ENCODE measurements around the gene MPO.
A peak's percentile ranks its signal among the peaks of the same experiment; 100 is the strongest.

Gene MPO

DNA sequence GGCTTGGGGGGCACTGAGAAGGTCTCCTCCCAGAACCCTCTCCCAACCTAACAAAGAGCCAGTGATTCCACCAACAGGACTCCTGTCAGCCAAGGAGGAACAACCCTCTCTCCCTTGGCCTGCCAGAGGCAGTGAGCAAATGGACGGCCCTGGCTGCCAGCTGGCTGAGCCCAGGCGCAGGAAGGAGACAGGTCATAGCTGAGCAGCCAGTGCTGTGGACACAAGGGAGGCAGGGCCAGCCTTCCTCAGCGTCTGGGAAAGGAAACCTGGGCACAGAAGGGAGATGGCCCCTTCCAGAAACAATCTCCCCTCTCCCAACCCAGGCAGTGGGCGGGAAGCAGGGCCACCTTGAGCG, 2.1 kb downstream of the MPO start:
- no peak for DNase-seq

DNA sequence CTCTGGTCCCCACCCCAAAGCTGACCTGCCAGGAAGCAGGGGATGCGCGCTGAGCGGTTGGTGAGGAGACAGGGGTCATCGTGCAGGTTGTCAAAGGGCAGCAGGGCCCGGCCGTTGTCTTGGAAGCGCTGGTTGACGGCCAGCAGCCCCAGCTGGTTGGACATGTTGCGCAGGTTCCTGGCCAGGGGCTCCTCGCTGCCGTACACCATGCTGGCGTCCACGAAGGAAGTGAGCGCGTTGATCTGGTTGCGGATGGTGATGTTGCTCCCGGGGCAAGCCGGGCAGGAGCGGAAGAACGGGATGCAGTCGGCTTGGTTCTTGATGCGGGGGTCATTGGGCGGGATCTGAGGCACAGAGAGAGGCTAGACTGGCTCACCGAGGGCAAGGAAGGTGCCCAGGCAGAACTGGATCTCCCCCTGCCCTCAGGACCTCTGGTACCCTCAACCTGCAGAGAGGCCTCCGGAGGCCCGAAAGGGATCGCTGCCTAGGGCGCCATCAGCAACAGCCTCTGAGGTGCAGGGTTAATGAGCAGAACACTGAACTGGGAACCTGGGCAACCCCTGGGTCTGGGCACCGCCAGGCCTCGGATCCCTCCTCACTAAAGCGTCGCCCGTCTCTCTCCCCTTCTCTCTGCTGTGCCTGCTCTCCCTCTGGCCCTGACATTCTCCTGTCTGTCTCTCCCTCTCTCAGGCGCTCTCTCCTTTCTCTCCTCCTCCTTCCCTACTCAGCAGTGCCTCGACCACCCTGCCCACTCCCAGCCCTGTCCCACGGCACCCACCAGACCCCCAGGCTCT, 2.7 kb downstream of the MPO start:
- no peak for DNase-seq

DNA sequence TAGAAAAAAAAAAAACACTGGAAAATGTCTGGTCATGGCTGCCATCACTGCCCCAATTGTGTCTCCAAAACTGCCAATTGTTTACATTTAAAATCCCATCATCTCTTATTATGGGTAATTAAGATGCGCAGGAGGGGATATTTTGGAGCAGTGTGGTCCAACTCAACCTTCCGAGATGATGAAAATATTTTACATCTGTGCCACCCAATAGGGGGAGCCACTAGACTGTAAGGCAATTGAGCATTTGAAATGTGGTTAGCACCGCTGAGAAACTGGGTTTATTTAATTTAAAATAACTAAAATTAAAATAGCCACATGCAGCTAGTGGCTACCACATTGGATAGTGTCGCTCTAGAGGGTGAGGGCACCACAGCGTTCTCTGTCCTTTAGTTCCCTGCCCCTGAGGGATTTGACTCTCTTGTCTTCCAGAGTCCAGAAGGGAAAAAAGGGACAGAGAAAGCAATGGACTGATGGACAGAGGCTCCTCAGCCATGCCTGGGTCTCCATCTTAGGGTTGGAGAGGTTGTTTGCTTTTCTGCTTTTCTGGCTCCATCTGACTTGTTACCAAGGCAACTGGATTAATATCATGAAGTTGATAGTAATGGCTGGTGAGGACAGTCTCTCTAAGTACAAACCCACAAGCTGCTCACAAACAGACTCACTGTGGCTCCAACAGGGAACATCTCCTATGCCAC, 3.5 kb downstream of the MPO start:
- peak; percentile 46 for DNase-seq

DNA sequence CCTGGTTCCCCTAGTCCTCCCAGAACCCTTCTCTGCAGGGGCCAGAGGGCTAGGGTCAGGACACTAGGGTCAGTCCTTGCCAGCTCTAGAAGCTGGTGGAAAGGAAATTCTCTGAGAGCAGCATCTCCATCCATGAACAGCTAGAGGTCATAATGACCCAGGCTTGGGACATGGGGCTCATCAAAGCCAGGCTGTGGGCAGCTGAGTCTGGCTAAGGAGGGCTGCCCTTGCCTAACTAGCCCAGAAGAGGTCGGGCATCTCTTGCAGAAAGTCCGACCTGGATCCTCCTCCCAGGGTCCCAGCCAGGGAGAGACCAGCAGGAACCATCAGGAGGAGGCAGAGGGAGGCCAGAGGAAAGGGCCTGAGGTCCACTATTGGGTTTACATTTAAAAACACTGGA, 4.3 kb downstream of the MPO start:
- no peak for DNase-seq

DNA sequence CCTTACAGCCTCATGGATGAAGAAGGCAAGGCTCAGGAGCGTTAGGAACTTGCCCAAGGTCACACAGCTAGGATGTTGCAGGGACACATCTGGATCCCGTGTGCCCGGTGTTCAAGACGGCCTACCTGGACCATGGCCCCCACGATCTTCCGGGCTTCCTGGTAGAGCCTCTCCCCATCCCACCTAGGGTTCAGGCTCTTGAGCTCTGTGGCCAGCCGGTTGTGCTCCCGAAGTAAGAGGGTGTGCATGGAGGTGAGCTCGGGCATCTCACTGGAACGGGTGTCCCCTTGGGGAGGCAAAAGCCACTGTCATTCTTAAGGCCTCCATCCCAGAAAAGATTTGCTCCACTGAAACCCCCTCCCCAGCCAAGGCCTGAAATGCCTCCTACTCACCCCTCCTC, 5.3 kb downstream of the MPO start:
- DNase-seq = no peak

DNA sequence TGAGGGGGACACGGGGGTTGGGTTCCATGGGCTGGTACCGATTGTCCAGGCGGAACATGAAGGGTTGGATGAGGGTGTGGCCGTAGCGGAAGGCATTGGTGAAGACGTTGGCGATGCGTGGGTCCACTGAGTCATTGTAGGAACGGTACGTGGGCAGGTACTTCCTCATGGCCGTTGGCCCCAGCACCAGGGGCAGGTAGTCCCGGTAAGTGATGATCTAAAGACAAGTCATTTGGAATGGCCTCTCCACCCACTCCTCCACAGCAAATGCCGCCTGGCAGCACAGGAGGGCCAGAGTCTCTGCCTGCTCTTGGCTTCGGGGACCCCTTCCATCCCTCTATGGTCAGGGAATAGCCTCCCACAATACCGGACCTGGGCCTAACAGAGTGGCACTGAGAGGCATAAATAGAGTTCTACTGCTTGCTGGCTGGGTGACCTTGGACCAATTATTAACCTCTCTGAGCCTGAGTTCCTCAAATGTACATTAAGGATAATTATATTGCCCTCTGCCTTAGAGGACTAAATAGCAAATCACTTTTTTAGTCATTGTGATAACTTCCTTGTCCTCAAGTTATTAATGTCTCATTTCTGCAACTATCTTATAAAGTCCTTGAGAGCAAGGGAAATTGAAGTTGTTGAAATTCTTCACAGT, 7.2 kb downstream of the MPO start:
- DNase-seq = peak; percentile 23

DNA sequence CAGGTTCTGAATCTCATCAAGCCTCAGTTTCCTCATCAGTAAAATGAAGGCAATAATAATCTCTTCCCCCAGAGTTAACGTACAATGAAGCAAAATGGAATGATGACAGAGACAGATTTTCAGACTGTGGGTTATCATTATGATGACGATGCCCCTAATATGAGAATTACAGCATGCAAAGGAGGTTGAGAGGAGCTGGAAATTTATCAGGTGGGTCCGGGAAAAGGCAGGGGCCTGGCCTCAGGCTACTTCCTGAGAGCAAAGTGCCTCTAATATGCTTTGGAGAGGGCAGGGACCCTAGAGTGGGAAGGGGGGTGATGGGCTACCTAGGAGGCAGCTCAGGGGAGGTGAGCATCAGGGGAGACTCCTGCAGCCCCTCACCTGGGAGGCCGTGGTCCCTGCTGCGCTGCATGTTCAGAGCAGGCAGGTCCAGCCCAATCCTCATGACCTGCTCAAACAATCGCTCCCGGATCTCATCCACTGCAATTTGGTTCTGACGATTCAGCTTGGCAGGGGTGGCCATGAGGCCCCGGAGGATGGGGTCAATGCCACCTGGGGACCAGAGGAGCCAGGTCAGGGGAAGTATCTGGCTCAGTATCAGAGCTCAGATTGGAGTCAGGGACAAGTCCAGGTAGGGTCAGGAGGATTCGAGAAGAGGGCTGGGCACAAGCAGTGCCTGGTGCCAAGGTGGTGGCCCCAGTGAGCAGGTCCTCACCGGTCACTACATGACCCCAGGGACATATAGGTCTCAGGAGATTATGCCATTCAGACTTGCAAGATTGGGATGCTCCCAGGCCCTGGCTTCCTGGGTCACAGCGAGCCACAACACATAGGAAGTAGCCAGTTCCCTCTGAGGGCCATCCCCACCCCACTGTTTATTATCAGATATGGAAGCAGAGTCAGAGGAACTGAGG, 8.1 kb downstream of the MPO start:
- no peak for DNase-seq

DNA sequence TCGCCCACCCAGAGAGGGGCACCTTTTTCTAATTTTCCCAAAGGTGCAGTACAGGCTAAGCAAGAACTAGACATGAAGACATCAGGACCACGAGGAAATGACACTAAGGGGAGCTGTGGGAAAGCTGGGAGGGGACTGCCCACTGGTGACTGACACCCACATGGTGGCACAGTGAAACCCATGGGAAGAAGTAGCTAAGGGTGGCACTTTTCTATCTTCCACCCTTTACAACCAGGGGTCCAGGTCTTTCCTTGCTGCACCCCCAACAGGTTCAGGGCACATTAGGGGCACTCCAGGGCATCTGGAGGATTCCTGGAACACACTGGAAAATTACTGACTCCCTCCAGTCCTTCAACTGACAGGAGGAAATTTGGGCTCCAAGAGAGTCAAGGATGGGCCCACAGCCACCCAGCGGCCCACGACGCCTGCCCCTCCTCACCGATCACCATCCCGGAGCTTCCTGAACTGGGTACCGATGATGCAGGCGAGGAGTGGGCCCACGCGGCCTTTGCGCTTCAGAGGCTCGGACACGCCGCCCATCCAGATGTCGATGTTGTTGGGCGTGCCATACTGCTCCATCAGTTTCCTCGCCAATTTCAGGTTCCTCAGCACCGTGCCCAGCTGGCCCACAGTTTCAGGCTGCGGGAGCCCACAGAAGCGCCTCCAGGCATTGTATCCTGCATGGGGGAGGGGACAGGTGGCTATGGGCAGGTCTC, 9.4 kb downstream of the MPO start:
- DNase-seq = no peak

DNA sequence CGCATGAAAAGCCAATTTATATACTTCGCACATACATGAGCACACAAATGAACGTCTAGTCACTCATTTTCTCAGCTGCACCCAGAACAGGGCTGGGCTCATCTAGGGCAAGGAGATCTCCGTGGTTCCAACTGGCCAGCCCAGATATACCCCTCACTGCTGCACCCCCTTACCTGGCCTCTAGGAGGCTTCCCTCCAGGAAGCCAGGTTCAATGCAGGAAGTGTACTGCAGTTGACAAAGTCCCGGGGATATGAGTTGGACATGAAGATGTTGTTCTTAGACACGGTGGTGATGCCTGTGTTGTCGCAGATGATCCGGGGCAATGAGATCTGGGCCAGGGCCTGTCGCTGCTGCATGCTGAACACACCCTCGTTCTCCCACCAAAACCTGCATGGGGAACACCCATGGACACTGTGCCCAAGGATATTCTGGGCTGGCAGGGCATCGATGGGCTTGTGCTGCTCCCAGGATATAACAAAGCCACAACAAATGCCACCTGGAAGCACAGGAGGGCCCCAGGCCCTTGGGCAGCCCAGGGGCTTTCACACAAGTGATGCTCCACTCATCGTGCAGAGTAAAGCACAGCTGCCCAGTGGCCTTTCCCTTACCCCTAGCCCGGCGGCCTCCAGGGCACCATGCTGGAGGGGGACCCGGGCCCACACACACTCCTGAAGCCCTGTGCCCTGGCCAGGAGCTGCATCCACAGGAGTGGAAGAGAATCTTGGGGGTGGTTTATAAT, 10.1 kb downstream of the MPO start:
- no peak for DNase-seq

DNA sequence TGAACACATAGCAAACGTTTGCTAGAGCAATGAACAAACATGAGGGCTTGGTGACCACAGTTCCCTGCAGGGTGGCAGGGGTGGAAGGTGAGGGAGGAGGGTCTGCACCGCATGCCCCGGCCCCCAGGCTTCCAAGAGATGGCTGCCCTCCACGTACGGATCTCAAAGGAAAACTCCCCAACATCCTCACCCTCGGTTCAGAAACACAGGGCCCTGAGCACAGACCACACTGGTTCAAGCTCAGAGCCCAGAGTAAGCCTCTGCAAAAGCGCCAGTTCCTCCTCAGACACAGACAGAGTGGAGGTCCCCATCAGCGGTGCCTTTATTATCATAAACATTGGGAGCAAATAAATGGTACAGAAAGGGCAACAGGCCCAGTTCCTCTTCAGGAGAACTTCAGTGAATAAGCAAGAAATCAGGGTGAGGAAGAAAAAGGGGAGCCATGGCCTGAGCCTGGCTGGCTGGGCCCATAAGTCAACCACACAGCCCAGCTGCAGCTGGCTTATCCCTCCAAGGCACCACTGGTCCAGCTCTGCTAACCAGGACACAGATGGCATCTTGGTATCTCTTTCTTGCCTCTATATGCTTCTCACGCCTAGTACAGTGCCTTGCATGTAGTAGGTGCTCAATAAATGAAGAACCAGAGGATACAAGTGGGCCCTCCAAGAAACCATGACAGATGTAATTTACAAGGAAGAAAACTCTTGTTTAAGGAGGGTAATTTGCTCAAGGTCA, 11.0 kb downstream of the MPO start:
- DNase-seq = no peak

DNA sequence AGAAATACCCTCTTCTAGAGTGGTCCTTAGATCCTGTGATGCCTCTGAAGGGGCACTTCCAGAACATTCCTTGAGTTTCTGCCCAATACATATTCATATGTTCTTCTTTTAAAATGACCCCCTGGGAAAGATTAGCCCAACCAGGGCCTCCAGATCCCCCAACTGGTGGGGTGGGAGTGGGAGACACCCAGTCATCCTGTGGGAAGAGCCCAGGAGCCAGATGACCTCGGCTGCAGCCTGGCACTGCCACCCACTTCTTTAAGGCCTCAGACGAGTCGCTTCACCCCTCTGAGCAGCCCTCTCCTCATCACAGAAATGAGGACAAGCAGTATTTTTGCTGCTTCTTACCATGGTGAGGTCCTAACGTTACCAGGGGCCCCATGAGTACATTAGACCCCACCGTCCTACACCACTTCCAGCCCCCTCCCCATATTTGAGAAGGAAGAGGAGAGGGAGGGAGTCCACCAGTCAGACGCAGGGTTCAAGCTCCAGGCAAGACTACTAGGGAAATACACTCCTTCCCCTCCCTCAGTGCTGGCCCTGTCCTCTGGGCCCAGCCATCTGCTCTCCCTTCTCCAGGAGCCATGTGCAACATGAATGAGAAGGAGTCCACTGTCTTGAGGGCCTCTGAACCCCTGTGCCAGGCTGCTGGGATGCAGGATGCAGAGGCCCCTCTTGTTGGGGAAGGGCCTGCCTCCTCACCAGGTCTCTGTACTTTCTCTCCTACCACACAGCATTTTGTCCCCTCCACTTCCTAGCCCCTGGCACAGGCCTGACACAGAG, 11.8 kb downstream of the MPO start:
- DNase-seq = no peak

DNA sequence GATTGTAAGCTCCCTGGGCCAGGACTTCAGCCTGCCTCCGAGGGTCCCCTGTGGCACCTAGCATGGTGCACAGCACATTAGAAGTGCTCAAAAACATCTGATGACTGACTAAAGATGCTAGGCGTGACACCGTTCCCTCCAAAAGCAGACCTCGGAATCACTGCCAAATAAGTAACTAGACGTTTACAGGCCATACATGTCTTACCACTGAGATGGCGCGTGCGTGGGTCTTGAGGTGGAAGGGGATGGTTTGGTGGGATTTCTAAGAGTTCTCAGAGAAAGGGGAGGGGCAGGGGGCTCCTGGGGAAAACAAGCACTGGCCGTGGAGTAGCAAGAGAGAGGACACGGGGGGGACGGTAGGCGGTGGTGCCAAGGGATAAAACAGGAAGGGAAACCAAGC, 12.4 kb downstream of the MPO start:
- no peak for DNase-seq

DNA sequence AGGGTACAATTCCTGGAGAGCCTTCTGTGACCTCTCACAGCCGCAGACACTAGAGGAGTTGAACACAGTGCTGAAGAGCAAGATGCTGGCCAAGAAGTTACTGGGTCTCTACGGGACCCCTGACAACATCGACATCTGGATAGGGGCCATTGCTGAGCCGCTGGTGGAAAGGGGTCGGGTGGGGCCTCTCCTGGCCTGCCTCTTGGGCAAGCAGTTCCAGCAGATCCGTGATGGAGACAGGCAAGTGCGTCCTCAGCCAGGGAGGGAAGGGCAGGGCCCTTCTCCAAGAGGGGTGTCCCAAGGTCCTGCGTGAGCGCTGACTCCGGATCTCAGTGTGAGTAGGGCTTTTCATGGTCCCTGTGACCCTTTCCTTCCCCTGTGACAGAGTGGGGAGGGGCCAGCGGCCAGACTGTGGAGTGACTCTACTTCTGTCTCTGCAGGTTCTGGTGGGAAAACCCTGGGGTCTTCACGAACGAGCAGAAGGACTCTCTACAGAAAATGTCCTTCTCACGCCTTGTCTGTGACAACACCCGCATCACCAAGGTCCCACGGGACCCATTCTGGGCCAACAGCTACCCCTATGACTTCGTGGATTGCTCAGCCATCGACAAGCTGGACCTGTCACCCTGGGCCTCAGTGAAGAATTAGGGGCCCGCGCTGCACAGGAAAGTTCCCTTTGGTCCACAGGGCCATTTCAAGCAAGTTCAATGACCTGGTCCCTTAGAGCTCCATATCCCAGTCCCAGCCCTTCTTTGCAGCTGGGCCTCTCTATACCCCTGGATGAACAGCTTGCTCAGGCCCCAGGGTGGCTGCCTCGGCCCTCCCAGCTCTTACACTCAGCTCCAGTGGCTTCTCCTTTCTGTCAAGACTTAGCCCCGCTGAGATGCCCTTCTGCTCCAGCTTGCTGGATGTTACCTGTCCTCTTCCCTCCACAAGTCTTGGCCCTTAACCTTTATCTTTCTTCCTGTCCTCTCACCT, 13.1 kb downstream of the MPO start:
- DNase-seq = no peak

DNA sequence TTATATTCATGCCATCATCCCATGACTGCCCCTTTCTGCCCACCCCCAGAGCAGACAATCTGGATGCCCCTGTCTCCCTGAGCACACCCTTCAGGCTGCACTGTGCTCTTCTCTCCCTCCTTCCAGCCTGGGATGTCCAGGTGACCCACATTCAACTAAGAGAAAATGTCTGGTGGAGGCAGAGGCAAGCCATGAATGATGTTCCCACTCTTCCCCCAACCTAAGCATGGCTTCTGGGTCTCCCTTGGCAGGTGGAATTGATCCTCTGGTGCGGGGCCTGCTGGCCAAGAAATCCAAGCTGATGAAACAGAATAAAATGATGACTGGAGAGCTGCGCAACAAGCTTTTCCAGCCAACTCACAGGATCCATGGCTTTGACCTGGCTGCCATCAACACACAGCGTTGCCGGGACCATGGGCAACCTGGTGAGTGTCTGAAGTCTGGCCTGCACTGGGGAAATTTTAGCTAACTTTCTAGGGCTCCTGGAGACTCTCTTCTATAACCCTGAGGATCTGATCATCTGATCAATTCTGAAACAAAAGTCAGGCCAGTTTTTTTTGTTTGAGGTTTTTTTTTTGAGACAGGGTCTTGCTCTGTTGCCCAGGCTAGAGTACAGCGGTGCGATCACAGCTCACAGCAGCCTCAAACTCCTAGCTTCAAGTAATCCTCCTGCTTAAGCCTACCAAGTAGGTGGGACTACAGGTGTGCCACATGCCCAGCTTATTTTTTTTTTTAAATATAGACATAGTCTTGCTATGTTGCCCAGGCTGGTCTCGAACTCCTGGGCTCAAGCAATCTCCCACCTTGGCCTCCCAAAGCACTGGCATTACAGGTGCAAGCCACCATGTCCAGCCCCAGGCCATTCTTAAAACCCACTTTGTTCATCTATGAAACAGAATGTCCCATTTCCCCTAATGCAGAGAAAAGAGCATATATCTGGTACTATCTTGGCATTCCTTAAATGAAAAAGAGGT, 14.5 kb downstream of the MPO start:
- DNase-seq = no peak

DNA sequence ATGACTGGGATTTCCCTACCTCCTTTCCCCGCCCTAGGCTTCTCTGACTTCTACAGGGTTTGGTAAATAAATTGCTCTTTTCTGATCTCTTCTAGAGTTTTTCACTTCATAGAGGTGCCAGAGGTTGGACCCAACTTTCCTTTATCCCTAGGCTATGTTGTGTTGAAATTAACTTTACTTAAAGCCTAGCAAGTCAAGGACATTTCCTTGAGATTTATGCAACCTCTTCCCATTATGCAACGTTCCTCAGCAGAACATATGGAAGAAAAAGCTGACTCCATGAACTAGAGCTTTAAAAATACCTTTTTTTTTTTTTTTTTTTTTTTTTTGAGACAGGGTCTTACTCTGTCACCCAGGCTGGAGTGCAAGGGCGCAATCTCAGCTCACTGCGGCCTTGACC, 15.5 kb downstream of the MPO start:
- DNase-seq = no peak

DNA sequence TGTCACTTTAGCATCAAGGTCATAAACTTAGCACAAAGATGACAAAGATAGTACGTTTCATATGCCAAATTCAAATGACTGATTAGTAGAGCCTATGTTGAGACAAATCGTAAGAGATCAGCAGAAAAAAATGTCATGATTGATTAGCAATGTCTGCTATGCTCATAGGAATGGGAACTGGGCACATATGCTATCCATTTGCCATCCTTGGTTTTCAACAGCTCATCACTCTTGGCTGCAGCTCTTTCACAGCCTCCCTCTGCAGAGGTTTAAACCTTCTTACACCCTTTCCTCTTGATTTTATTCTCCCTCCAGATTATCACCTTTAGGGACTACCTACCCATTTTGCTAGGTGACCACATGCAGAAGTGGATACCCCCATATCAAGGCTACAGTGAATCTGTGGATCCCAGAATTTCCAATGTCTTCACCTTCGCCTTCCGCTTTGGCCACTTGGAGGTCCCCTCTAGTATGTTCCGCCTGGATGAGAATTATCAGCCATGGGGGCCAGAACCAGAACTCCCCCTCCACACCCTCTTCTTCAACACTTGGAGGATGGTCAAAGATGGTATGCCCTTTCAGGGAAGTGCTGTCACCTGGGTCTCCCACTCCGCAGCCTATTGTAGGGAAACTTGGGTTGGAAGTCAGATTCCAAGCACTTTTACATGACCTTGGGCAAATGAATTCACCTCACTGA, 16.2 kb downstream of the MPO start:
- DNase-seq = no peak

DNA sequence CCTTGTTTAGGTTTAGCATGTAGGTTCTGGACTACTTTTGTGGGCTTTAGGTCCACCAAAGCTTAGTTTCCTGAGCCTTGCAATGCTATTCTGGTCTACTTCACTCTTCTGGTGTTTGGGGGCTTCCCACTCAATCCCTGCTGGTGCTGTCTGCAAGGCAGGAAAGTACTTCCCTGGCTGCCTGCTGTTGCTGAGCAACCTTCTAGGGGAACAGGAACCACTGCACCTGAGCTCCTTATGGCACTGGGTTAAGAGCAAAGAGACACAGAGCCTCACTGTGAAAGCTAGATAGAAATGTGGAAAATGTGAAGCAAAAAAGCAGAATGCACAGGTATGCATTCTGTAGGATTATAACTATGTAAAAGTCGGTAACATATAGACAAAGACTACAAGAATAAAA, 17.0 kb downstream of the MPO start:
- DNase-seq = no peak

Data from activated CD4-positive, alpha-beta T cell treated with anti-CD3 and anti-CD28 coated beads, Interleukin-2, Interleukin-6, amounts not matched to agents 100 ng/mL and 50 ng/mL, durations not matched to agents 16 hours and 8 hours (primary cell).